ENCODE measurements around the gene CAPG. TPM values are rescaled to one million over a fixed set of nuclear protein-coding genes. Genes with fewer than 3 reads are reported as not detected.

CAPG gene
- total RNA-seq, 1 donor from 2014 or later: 701 TPM

DNA sequence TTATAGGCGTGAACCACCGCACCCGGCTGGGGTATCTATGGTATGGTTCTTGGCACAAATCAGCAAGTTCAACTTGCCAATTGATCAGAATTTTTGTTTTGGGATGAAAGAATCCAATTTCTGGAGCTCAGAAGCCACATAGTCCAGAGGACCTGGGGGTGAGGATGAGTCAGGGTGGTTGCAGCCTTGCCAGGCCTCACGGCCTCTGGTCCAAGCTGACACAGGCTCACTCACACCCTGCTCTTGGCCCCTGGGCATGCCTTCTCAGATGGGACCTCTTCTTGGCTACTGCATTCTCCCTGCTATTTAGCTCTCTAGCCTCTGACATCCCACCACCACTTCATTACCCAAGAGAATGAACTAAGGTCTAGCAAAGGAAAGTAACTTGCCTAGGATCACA is 16.3 kb downstream of the CAPG start:
- no peaks in the 10 kb centered on the region for H3K27me3 ChIP-seq (ENCODE audit: control insufficient read depth, insufficient read depth, low read length)
- H3K4me3 ChIP-seq (ENCODE audit: low read depth, low read length): no peak overlapping the region
- no peak for TF ChIP-seq CTCF (IDR thresholded peaks at IDR 0.05; ENCODE audit: insufficient read depth, low read length, severe bottlenecking)
- DNase-seq (ENCODE audit: low read depth) (no peak), FAIRE-seq (peak; percentile 23)
- peaks cover 47% of the 10 kb centered on the region for H3K36me3 ChIP-seq (ENCODE audit: control insufficient read depth, insufficient read depth, low read length)

DNA sequence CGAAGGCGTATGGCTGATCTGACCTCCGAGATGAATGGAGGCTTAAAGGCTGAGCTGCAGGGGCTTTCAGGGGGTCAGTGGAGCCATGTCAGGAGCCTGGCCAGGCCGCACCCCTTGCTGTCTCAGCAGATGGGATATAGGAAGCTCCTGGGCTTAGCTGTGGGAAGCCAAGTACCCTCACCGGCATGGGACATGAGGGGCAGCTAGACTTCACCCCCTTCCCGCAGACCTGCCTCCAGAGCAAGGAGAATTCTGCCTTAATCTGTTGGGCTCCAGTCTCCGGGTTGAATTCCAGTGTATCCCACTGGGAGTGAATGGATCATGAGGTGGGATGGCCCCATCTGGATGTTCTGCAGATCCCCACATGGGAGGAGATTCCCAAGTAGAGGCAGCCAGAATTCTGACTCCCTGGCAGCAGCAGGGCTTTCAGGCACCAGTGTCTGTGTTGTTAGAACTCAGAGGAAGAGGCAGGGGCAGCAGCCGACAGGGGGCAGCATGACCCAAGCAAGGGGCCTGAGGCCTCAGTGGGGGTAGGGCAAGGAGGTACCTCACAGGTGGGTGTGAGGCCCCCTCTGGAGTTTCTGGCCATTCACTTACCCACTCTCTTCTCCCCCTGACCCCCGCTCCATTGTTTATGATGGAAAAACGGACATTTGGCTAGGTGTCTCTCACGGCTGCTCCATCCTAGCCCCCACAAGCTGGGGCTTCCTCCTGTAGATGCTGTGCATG is 19.1 kb downstream of the CAPG start:
- H3K36me3 ChIP-seq (ENCODE audit: control insufficient read depth, insufficient read depth, low read length): peaks cover 32% of the 10 kb centered on the region
- FAIRE-seq: no peak

DNA sequence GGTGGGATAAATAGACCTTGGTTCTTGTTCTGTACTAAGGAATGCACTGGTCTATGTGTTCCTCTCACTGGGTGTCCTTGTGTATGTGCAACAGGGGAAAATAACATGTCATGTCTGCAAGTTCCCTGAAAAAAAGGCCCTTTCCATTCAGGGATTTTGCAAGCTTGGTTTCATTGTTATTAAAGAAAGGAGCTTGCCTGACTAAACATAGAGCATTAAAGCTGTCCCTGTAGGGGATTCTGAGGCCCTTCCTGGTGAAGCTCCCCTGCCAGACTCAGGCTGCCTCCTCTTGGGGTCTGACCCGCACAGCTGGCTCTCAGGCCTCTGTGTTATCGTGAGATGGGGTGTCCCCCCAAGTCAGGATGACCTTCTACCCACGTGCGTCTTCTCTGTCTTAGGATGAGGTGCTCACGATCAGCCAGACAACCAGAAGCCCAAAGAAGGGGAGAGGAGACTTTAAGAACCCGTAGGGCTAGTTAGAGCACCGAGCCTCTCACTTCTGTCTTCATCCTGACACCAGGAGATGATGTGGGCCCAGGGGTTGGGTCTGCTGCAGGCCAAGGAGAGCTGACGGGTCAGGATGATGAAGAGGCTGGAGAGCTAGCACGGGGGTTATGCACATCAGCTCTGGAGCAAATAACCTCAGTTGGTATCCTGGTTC is 21.2 kb downstream of the CAPG start:
- H3K36me3 ChIP-seq (ENCODE audit: control insufficient read depth, insufficient read depth, low read length): peaks cover 18% of the 10 kb centered on the region

More for the DNA sequence above, 19.1 kb downstream of the CAPG start:
- DNase-seq (ENCODE audit: low read depth): no peak
- peak; percentile 81 for TF ChIP-seq CTCF (IDR thresholded peaks at IDR 0.05; ENCODE audit: insufficient read depth, low read length, severe bottlenecking)
- Histone ChIP-seq H3K27me3 (ENCODE audit: control insufficient read depth, insufficient read depth, low read length) (no peaks in the 10 kb centered on the region), H3K4me3 (ENCODE audit: low read depth, low read length) (no peak overlapping the region)

GRCh38 chr2:85387754-85388153 is 22.4 kb downstream of the CAPG start:
- DNase-seq (ENCODE audit: low read depth) (no peak), FAIRE-seq (no peak)
- no peaks in the 10 kb centered on the region for H3K27me3 ChIP-seq (ENCODE audit: control insufficient read depth, insufficient read depth, low read length)
- H3K4me3 ChIP-seq (ENCODE audit: low read depth, low read length): no peak overlapping the region
- H3K36me3 ChIP-seq (ENCODE audit: control insufficient read depth, insufficient read depth, low read length): peaks cover 18% of the 10 kb centered on the region
- no peak for TF ChIP-seq CTCF (IDR thresholded peaks at IDR 0.05; ENCODE audit: insufficient read depth, low read length, severe bottlenecking)

More for the DNA sequence above, 21.2 kb downstream of the CAPG start:
- H3K4me3 ChIP-seq (ENCODE audit: low read depth, low read length): no peak overlapping the region
- DNase-seq (ENCODE audit: low read depth) (no peak), FAIRE-seq (no peak)
- no peak for TF ChIP-seq CTCF (IDR thresholded peaks at IDR 0.05; ENCODE audit: insufficient read depth, low read length, severe bottlenecking)
- H3K27me3 ChIP-seq (ENCODE audit: control insufficient read depth, insufficient read depth, low read length): no peaks in the 10 kb centered on the region

DNA sequence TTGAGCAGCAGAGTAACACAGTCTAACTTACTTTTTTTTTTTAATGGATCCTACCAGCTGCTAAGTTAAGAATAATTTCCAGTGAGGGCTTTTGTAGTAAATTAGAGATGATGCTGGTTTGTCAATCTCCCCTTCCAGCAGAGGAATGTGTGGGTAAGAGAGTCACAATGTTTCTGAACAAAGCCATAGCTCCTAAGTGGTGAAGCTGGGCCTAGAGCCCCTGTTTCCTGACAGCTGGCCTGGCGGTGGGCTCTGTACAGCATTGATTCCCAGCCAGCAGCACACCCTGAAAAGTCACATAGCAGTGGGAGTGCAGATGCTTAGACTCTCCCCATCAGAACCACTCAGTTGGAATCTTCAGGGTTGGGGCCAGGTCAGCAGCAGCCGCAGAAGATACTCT is 24.4 kb downstream of the CAPG start:
- Histone ChIP-seq H3K27me3 (ENCODE audit: control insufficient read depth, insufficient read depth, low read length) (no peaks in the 10 kb centered on the region), H3K4me3 (ENCODE audit: low read depth, low read length) (no peak overlapping the region), H3K36me3 (ENCODE audit: control insufficient read depth, insufficient read depth, low read length) (peaks cover 12% of the 10 kb centered on the region)
- FAIRE-seq: no peak
- TF ChIP-seq CTCF (IDR thresholded peaks at IDR 0.05; ENCODE audit: insufficient read depth, low read length, severe bottlenecking): no peak
- no peak for DNase-seq (ENCODE audit: low read depth)

Measured in bronchial epithelial cell (primary cell).